A549 treated with Hydrocortisone at 1 μM for 4 hours (cell line): ENCODE data around the gene AQP4. TPM values are rescaled to one million over a fixed set of nuclear protein-coding genes. Genes with fewer than 3 reads are reported as not detected.

Experiments
- total RNA-seq: library from RNA; stranded (reverse); fragments of 200-300 nt; extraction: Qiagen RNA extraction; gene quantifications from 5 replicates; pipeline ENCODE4 v1.2.3, GENCODE V29; 2022

The AQP4 gene, protein sequence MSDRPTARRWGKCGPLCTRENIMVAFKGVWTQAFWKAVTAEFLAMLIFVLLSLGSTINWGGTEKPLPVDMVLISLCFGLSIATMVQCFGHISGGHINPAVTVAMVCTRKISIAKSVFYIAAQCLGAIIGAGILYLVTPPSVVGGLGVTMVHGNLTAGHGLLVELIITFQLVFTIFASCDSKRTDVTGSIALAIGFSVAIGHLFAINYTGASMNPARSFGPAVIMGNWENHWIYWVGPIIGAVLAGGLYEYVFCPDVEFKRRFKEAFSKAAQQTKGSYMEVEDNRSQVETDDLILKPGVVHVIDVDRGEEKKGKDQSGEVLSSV
- 0.28 TPM in 1 of 5 replicates, not detected in the others for total RNA-seq

DNA sequence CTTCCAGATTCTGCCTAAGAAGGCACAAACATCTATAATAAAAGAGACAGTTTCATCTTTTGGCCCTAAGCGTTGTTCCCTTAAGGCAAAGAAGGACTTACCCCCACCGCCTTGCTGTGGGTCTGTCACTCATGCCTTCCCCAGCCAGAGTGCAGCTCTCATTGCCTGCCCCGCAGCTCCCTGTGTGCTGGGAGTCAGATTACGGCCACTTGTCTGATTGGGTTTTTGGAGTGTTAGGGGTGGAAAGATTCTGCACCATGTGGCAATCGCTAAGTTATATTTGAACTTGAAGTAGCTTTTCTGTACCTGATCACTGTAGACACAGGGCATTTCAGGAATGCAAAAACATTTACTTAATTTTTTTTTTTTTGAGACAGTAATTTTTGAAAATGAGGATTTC is at the start of gene AQP4:
AQP4 (minus strand) TSS at position 151 of the 400 bp plus-strand sequence; CDS start at position 133, 18 bp downstream.

